M059J (cell line): ENCODE results near the gene MSMO1. TPM values are rescaled to one million over a fixed set of nuclear protein-coding genes. Genes with fewer than 3 reads are reported as not detected.

Source experiments
- DNase-seq: peaks from one replicate; pipeline ENCODE4 v3.0.0-alpha.2; 2012; ENCODE audit warnings: low read depth
- total RNA-seq: library from RNA; depleted of rRNA; stranded (reverse); fragments of >200 nt; shearing (Covaris generic); gene quantifications from 2 replicates; pipeline ENCODE4 v1.2.3, GENCODE V29; 2014; rRNA removed

MSMO1 gene
- total RNA-seq, 1 experiment from 2014 or later: 200 TPM

DNA sequence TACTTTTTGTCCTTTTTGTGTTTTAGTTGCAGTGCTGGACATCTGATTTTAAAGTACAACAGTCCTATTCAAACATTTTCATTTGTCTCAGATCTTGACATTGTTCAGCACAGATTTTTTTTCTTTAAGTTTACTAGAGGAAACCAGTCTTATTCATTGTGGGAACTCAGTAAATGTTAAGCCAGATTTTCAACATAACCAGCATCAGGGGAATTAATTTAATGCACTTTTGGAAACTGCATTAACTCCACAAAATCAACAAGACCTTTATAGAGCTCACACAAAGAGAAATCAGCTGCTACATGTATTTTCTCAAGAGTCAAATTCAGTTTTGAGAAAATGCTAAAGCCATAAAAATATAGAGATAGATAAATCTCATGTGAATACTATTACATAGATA lies 61.3 kb downstream of the MSMO1 start:
- no peak for DNase-seq

Other genes with a start within 250 kb of the MSMO1 start
- 20.7 and 29.2 TPM in 2 replicates for gene TMEM192, start 214.8 kb upstream of the MSMO1 start, total RNA-seq
- gene KLHL2, start 120.1 kb upstream of the MSMO1 start, total RNA-seq: 19.3 and 26.5 TPM in 2 replicates
- 38.3 and 53.6 TPM in 2 replicates for gene CPE, start 51.3 kb downstream of the MSMO1 start, total RNA-seq